SK-N-SH treated with all-trans-retinoic acid at 6 μM for 48 hours (cell line): Measurements from ENCODE around the gene MT4.

Experiments
- ATAC-seq: fragments of 200-7000 bp; cut with Tn5 transposase; 3 replicates; pipeline ENCODE4 v1.9.1; 2020; ENCODE audit warnings: mild to moderate bottlenecking, moderate library complexity
- ARNTL ChIP-seq: fragments of 450-650 bp; formaldehyde crosslinking; IDR thresholded peaks from 2 replicates; pipeline ENCODE4 v1.5.0; 2020; ENCODE audit warnings: low read depth, mild to moderate bottlenecking, moderate library complexity, borderline replicate concordance
- BACH2 ChIP-seq: fragments of 250-450 bp; sonication (Bioruptor Pico); IDR thresholded peaks from 2 replicates; pipeline ENCODE4 v1.9.0; 2021; ENCODE audit warnings: mild to moderate bottlenecking, borderline replicate concordance
- CREB5 ChIP-seq: fragments of 250-450 bp; sonication (Bioruptor Pico); IDR thresholded peaks from 2 replicates; pipeline ENCODE4 v1.5.1; 2020; ENCODE audit warnings: low read depth, mild to moderate bottlenecking, moderate library complexity
- CSDC2 ChIP-seq: fragments of 250-450 bp; sonication (Bioruptor Pico); IDR thresholded peaks from 2 replicates; pipeline ENCODE4 v1.5.0; 2020; ENCODE audit warnings: mild to moderate bottlenecking, moderate library complexity
- CSRNP3 ChIP-seq: fragments of 250-450 bp; sonication (Bioruptor Pico); IDR thresholded peaks from 2 replicates; pipeline ENCODE4 v1.5.1; 2021; ENCODE audit warnings: mild to moderate bottlenecking, moderate library complexity
- ESRRG ChIP-seq: fragments of 250-450 bp; sonication (Bioruptor Pico); IDR thresholded peaks from 2 replicates; pipeline ENCODE4 v1.6.1; 2021; ENCODE audit warnings: mild to moderate bottlenecking
- GLIS3 ChIP-seq: fragments of 250-450 bp; sonication (Bioruptor Pico); IDR thresholded peaks from 2 replicates; pipeline ENCODE4 v1.5.0; 2020; ENCODE audit warnings: mild to moderate bottlenecking, moderate library complexity
- ISL1 ChIP-seq: fragments of 250-450 bp; sonication (Bioruptor Pico); IDR thresholded peaks from 2 replicates; pipeline ENCODE4 v2.1.2; 2022; ENCODE audit warnings: mild to moderate bottlenecking, moderate library complexity
- OSR1 ChIP-seq: fragments of 250-450 bp; sonication (Bioruptor Pico); IDR thresholded peaks from 2 replicates; pipeline ENCODE4 v1.8.0; 2022; ENCODE audit warnings: moderate library complexity, mild to moderate bottlenecking, inconsistent platforms
- PATZ1 ChIP-seq: fragments of 250-450 bp; sonication (Bioruptor Pico); IDR thresholded peaks from 2 replicates; pipeline ENCODE4 v1.8.0; 2020; ENCODE audit warnings: mild to moderate bottlenecking, moderate library complexity, borderline replicate concordance
- POU6F1 ChIP-seq: fragments of 250-450 bp; sonication (Bioruptor Pico); IDR thresholded peaks from 2 replicates; pipeline ENCODE4 v1.8.0; 2021; ENCODE audit warnings: low read depth, mild to moderate bottlenecking, moderate library complexity, borderline replicate concordance
- PPARA ChIP-seq: fragments of 250-450 bp; sonication (Bioruptor Pico); IDR thresholded peaks from 2 replicates; pipeline ENCODE4 v1.5.0; 2020; ENCODE audit warnings: mild to moderate bottlenecking, borderline replicate concordance
- RARB ChIP-seq: fragments of 250-450 bp; sonication (Bioruptor Pico); IDR thresholded peaks from 2 replicates; pipeline ENCODE4 v1.8.0; 2021; ENCODE audit warnings: mild to moderate bottlenecking, moderate library complexity
- SNAI2 ChIP-seq: fragments of 250-450 bp; sonication (Bioruptor Pico); IDR thresholded peaks from 2 replicates; pipeline ENCODE4 v1.5.0; 2020; ENCODE audit warnings: mild to moderate bottlenecking, moderate library complexity
- TCF4 ChIP-seq: fragments of 250-450 bp; sonication (Bioruptor Pico); IDR thresholded peaks from 2 replicates; pipeline ENCODE4 v1.8.0; 2021; ENCODE audit warnings: mild to moderate bottlenecking, moderate library complexity, borderline replicate concordance
- TOX ChIP-seq: fragments of 250-450 bp; sonication (Bioruptor Pico); IDR thresholded peaks from 2 replicates; pipeline ENCODE4 v1.8.0; 2021; ENCODE audit warnings: mild to moderate bottlenecking, moderate library complexity, borderline replicate concordance
- ZFP3 ChIP-seq: fragments of 250-450 bp; sonication (Bioruptor Pico); IDR thresholded peaks from 2 replicates; pipeline ENCODE4 v1.5.0; 2020; ENCODE audit warnings: mild to moderate bottlenecking, moderate library complexity
- ZFP30 ChIP-seq: fragments of 450-650 bp; formaldehyde crosslinking; IDR thresholded peaks from 2 replicates; pipeline ENCODE4 v1.5.0; 2022; ENCODE audit warnings: mild to moderate bottlenecking, moderate library complexity
- ZNF565 ChIP-seq: fragments of 450-650 bp; formaldehyde crosslinking; conservative IDR thresholded peaks from 2 replicates; pipeline ENCODE4 v1.5.0; 2020; ENCODE audit warnings: low read depth, mild to moderate bottlenecking, moderate library complexity
- ZNF8 ChIP-seq: fragments of 450-650 bp; formaldehyde crosslinking; IDR thresholded peaks from 2 replicates; pipeline ENCODE4 v1.5.0; 2020; ENCODE audit warnings: mild to moderate bottlenecking, moderate library complexity

The MT4 gene

GRCh38 chr16:56547120-56547948 is 17.5 kb upstream of the MT4 start (continued):
- TF ChIP-seq GLIS3 (CRISPR knock-in tag) = no peak

GRCh38 chr16:56547949-56548567 is 16.8 kb upstream of the MT4 start:
- ATAC-seq = no peak
- no peak for TF ChIP-seq SNAI2 (CRISPR knock-in tag)
- no peak for TF ChIP-seq PATZ1
- TF ChIP-seq TCF4 (CRISPR knock-in tag) = no peak
- no peak for TF ChIP-seq ZNF8 (CRISPR knock-in tag)
- TF ChIP-seq CSDC2 = no peak
- no peak for TF ChIP-seq ZFP3 (CRISPR knock-in tag)
- TF ChIP-seq ESRRG (CRISPR knock-in tag) = no peak
- TF ChIP-seq CSRNP3 (CRISPR knock-in tag) = no peak
- no peak for TF ChIP-seq PPARA (CRISPR knock-in tag)
- TF ChIP-seq GLIS3 (CRISPR knock-in tag) = no peak
- TF ChIP-seq OSR1 = no peak
- TF ChIP-seq ARNTL (CRISPR knock-in tag) = no peak
- TF ChIP-seq BACH2 (CRISPR knock-in tag) = no peak
- no peak for TF ChIP-seq RARB (CRISPR knock-in tag)
- no peak for TF ChIP-seq ZNF565 (CRISPR knock-in tag)

- no peak for ATAC-seq
These were observed 15.7 kb upstream of the MT4 start for GRCh38 chr16:56549161-56549560.

More at GRCh38 chr16:56549161-56549560, 15.7 kb upstream of the MT4 start:
- TF ChIP-seq PPARA (CRISPR knock-in tag) (no peak), CREB5 (no peak), ISL1 (CRISPR knock-in tag) (no peak), ZNF565 (CRISPR knock-in tag) (no peak), GLIS3 (CRISPR knock-in tag) (no peak), PATZ1 (no peak), ZNF8 (CRISPR knock-in tag) (no peak), POU6F1 (CRISPR knock-in tag) (no peak), TOX (CRISPR knock-in tag) (no peak), ZFP30 (CRISPR knock-in tag) (no peak), TCF4 (CRISPR knock-in tag) (no peak), SNAI2 (CRISPR knock-in tag) (no peak), ZFP3 (CRISPR knock-in tag) (no peak), OSR1 (no peak)
